ENCODE data around the gene GNB1L.

GNB1L gene

DNA sequence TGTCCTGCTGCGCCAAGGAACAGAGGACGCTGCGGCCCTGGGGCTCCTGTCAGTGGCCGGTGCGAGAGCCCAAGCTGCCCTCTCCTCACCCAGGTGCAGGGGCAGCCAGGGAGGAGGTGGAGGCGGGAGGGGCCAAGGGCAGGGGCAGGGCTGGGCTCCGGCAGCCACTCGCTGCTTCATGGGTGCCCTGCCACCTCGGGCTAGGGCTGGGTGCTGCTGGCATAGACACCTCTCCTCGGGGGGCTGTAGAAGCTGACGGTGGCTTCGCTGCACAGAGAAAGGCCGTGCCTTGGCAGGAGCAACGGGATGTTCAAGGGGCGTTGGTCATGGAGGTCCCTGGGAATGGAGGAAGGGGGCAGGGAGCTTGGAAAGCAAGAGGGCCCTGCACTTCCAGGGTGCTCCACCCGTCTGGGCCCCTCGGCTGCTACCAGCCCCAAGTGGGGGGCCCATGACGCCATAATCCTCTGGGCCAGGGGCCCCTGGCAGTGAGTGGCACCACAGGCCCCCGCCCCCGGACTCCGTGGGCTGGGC, 95.7 kb downstream of the GNB1L start:
- no peak for TF ChIP-seq SNAI2 (CRISPR knock-in tag; IDR thresholded peaks at IDR 0.05)
- no peak for TF ChIP-seq PPARA (CRISPR knock-in tag; IDR thresholded peaks at IDR 0.05; ENCODE audit: borderline replicate concordance)
- no peak for TF ChIP-seq ARNTL (CRISPR knock-in tag; IDR thresholded peaks at IDR 0.05; ENCODE audit: borderline replicate concordance, low read depth)
- no peak for TF ChIP-seq ZFP3 (CRISPR knock-in tag; IDR thresholded peaks at IDR 0.05)
- no peak for TF ChIP-seq TCF4 (CRISPR knock-in tag; IDR thresholded peaks at IDR 0.05; ENCODE audit: borderline replicate concordance)
- TF ChIP-seq ZNF565 (CRISPR knock-in tag; conservative IDR thresholded peaks at IDR 0.05; ENCODE audit: low read depth) = no peak
- no peak for TF ChIP-seq CREB5 (CRISPR knock-in tag; IDR thresholded peaks at IDR 0.05; ENCODE audit: low read depth)
- ATAC-seq = no peak

- TF ChIP-seq GLIS3 (CRISPR knock-in tag; IDR thresholded peaks at IDR 0.05) = no peak
- no peak for TF ChIP-seq RARB (CRISPR knock-in tag; IDR thresholded peaks at IDR 0.05)
- no peak for TF ChIP-seq CSDC2 (CRISPR knock-in tag; IDR thresholded peaks at IDR 0.05)
- no peak for TF ChIP-seq ZFP30 (CRISPR knock-in tag; IDR thresholded peaks at IDR 0.05)
- no peak for ATAC-seq
These were observed 96.4 kb downstream of the GNB1L start for GRCh38 chr22:19757985-19758895.

DNA sequence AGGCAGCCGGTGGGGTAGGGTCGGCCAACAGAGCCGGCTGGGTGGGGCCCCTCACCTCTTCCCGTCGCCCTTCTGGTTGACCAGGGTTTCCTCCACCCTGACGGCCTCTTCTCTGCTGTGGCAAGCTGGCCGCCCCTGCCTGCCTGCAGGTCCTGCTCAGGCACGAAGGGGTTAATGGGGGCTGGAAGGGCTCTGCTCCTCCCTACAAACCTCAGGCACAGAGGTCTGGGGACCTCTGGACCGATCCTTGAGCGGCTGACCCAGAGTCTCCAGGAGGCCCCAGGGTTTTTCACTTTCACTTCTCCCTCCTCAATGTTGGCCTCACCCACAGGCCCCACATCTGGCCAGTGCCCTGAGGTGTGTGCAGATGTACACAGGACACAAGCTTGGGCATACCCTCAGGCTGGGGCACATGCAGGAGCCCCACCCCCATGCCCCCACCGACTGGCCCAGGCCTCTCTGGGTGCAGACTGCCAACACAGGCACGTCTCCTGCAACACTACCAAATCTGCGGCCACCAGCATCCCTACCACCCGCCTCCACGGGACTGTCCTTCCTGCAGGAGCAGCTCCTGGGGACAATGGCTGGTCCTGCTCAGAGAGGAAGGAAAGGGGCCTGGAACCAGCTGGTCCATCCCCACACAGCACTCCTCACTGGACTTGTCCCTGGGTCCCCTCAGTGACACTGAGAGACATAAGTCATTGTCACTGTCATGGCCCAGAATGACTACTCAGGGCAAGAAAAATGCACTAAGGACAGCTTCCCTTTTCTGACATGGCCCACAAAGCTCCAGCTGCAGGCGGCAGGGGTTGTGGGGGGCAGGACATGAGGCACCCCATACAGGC, 97.3 kb downstream of the GNB1L start:
- ATAC-seq = peak; percentile 10; the same call in 1 of the 3 replicates
- TF ChIP-seq ARNTL (CRISPR knock-in tag; IDR thresholded peaks at IDR 0.05; ENCODE audit: borderline replicate concordance, low read depth) (no peak), TOX (CRISPR knock-in tag; IDR thresholded peaks at IDR 0.05; ENCODE audit: borderline replicate concordance) (no peak), RARB (CRISPR knock-in tag; IDR thresholded peaks at IDR 0.05) (no peak), ZFP3 (CRISPR knock-in tag; IDR thresholded peaks at IDR 0.05) (no peak), ZFP30 (CRISPR knock-in tag; IDR thresholded peaks at IDR 0.05) (no peak), ZNF565 (CRISPR knock-in tag; conservative IDR thresholded peaks at IDR 0.05; ENCODE audit: low read depth) (no peak), BACH2 (CRISPR knock-in tag; IDR thresholded peaks at IDR 0.05; ENCODE audit: borderline replicate concordance) (no peak), ZC3H10 (CRISPR knock-in tag; IDR thresholded peaks at IDR 0.05) (no peak)
- TF ChIP-seq, protein P1, sequence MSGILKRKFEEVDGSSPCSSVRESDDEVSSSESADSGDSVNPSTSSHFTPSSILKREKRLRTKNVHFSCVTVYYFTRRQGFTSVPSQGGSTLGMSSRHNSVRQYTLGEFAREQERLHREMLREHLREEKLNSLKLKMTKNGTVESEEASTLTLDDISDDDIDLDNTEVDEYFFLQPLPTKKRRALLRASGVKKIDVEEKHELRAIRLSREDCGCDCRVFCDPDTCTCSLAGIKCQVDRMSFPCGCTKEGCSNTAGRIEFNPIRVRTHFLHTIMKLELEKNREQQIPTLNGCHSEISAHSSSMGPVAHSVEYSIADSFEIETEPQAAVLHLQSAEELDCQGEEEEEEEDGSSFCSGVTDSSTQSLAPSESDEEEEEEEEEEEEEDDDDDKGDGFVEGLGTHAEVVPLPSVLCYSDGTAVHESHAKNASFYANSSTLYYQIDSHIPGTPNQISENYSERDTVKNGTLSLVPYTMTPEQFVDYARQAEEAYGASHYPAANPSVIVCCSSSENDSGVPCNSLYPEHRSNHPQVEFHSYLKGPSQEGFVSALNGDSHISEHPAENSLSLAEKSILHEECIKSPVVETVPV (CRISPR knock-in tag; IDR thresholded peaks at IDR 0.05) = no peak
- TF ChIP-seq, protein P2, sequence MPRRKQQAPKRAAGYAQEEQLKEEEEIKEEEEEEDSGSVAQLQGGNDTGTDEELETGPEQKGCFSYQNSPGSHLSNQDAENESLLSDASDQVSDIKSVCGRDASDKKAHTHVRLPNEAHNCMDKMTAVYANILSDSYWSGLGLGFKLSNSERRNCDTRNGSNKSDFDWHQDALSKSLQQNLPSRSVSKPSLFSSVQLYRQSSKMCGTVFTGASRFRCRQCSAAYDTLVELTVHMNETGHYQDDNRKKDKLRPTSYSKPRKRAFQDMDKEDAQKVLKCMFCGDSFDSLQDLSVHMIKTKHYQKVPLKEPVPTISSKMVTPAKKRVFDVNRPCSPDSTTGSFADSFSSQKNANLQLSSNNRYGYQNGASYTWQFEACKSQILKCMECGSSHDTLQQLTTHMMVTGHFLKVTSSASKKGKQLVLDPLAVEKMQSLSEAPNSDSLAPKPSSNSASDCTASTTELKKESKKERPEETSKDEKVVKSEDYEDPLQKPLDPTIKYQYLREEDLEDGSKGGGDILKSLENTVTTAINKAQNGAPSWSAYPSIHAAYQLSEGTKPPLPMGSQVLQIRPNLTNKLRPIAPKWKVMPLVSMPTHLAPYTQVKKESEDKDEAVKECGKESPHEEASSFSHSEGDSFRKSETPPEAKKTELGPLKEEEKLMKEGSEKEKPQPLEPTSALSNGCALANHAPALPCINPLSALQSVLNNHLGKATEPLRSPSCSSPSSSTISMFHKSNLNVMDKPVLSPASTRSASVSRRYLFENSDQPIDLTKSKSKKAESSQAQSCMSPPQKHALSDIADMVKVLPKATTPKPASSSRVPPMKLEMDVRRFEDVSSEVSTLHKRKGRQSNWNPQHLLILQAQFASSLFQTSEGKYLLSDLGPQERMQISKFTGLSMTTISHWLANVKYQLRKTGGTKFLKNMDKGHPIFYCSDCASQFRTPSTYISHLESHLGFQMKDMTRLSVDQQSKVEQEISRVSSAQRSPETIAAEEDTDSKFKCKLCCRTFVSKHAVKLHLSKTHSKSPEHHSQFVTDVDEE (CRISPR knock-in tag; IDR thresholded peaks at IDR 0.05) = no peak

- no peak for TF ChIP-seq ZNF8 (CRISPR knock-in tag; IDR thresholded peaks at IDR 0.05)
- TF ChIP-seq ESRRG (CRISPR knock-in tag; IDR thresholded peaks at IDR 0.05) = no peak
- peak; percentile 90 for TF ChIP-seq ZFP3 (CRISPR knock-in tag; IDR thresholded peaks at IDR 0.05)
- no peak for TF ChIP-seq GLIS3 (CRISPR knock-in tag; IDR thresholded peaks at IDR 0.05)
- peak; percentile 48 for ATAC-seq
These were observed 98.2 kb downstream of the GNB1L start for GRCh38 chr22:19756288-19757128.

Data from SK-N-SH treated with all-trans-retinoic acid at 6 μM for 48 hours (cell line).